Heart left ventricle (tissue), 16 donors: ENCODE results near the gene APLF. TPM values are rescaled to one million over a fixed set of nuclear protein-coding genes. Genes with fewer than 3 reads are reported as not detected.
"Not testable (repeated sequence)": the region's sequence is repeated elsewhere in the genome, so short reads cannot be mapped to it uniquely, and the experiment has no call there.

Source experiments
- ATAC-seq, 4 donors: fragments of 200-7000 bp; cut with Tn5 transposase; one replicate each; pipeline ENCODE4 v1.9.1; 2020 to 2022; ENCODE audit warnings: moderate library complexity in 4 of 4, mild to moderate bottlenecking in 3 of 4, moderate number of reproducible peaks in 1 of 4
- DNase-seq, 5 donors: peaks; one replicate each; pipeline ENCODE4 v3.0.0-alpha.2; 2020
- H3K27ac ChIP-seq, 12 donors: fragments of 200-600 bp; sonication (generic) in 4 of 12; one replicate each; pipeline versions ENCODE4 v1.5.0 to v1.8.0; 2016 to 2022; ENCODE audit warnings: mild to moderate bottlenecking in 2 of 12
- H3K27me3 ChIP-seq, 9 donors: fragments of 200-600 bp; sonication (generic) in 2 of 9; one replicate each; pipeline versions ENCODE4 v1.5.1 to v1.8.0; 2016 to 2022; ENCODE audit warnings: mild to moderate bottlenecking in 3 of 9
- H3K36me3 ChIP-seq, 9 donors: fragments of 200-600 bp; sonication (generic) in 2 of 9; one replicate each; pipeline versions ENCODE4 v1.5.0 to v1.8.0; 2018 to 2022; ENCODE audit warnings: mild to moderate bottlenecking in 2 of 9
- H3K4me1 ChIP-seq, 12 donors: fragments of 200-600 bp; sonication (generic) in 4 of 12; one replicate each; pipeline versions ENCODE4 v1.5.0 to v1.8.0; 2016 to 2022; ENCODE audit warnings: mild to moderate bottlenecking in 3 of 12
- H3K4me3 ChIP-seq, 12 donors: fragments of 200-600 bp; sonication (generic) in 4 of 12; one replicate each; pipeline versions ENCODE4 v1.5.0 to v1.8.0; 2017 to 2022; ENCODE audit warnings: mild to moderate bottlenecking in 9 of 12, moderate library complexity in 4 of 12
- H3K9me3 ChIP-seq, 12 donors: fragments of 200-600 bp; sonication (generic) in 4 of 12; one replicate each; pipeline versions ENCODE4 v1.5.0 to v1.8.0; 2016 to 2022; ENCODE audit warnings: mild to moderate bottlenecking in 1 of 12
- POLR2A ChIP-seq, 2 donors: fragments of 450-650 bp; IDR thresholded peaks; one replicate each; pipeline ENCODE4 v1.6.1; 2017; ENCODE audit warnings: antibody characterized with exemption in 2 of 2, mild to moderate bottlenecking in 2 of 2, moderate library complexity in 2 of 2
- WGBS, 4 donors: extraction: QIAGEN DNeasy Blood & Tissue Kit in 2 of 4; methylation state at CpG; one replicate each; pipeline versions ENCODE4 v1.1.5 to v1.1.7; 2013 to 2018; 5-methylcytosine and 5-hydroxymethylcytosine counted together
- intact Hi-C, 10 donors: fragments of 100-400 bp; cut with DNase I; formaldehyde crosslinking; loops; one replicate each; pipeline versions ENCODE4 v1.11.1 to v1.14.2; 2022
- polyA plus RNA-seq, 2 donors: library from polyadenylated mRNA; stranded (reverse); fragments of 200-250 nt; gene quantifications; one replicate each; pipeline ENCODE4 v1.2.3, GENCODE V29; 2013
- total RNA-seq, 9 donors: library from RNA; depleted of rRNA in 2 of 9; stranded (reverse); fragments of >200 nt in 2 of 9; fragmentation: NEBNext Ultra II Directional in 3 of 9; extraction: Animal tissue kit (Norgen Biotek cat#: 25700) in 3 of 9; gene quantifications; one replicate each; pipeline versions ENCODE4 v1.1.0 to v1.2.4, GENCODE V29; 2016 to 2023
- TF ChIP-seq, protein P1 (sequence below), 12 donors: fragments of 200-600 bp; sonication (generic) in 4 of 12; IDR thresholded peaks; one replicate each; pipeline versions ENCODE4 v1.5.0 to v1.8.0; 2018 to 2022; ENCODE audit warnings: antibody characterized with exemption in 12 of 12, mild to moderate bottlenecking in 5 of 12
- donor health status: ischemic (EF 13 %, LVEDD 7.1; RV severe dilation, severe dysfunction).
- donor health status: healthy with polysubstance abuse.
- donor health status: DM: no; HTN: yes; CAD: no.
- donor health status: DM: no; HTN: no; CAD: no.
- donor health status: ischemic (EF 25% LVEDD 6.9; RV normal size, moderate dysfunction).
- donor health status: ischemic (EF 25% LVEDD 5.7; RV mildly dilated, moderate dysfunction).
- donor health status: healthy.
- donor health status: DM: yes; HTN: yes; CAD: no.
- donor health status: ischemic (EF 35%, LVEDD 5.7; RV mildly dilated, moderate dysfunction).
- donor health status: nonischemic (EF 11% LVEDD 7.7; RV severe dilation, severe dysfunction).
- donor health status: DM: yes; HTN: yes; CAD: no.
- donor health status: PGD.
- donor health status: ischemic (EF 29% LVEDD 5.4; RV normal size, mild dysfunction).
- donor health status: nonischemic (EF 23%, LVEDD 6.1; RV moderate dilation, normal function).

Gene APLF
- total and polyA plus RNA-seq, 11 donors: 0.64 to 7.9 (median 4.3) TPM

DNA sequence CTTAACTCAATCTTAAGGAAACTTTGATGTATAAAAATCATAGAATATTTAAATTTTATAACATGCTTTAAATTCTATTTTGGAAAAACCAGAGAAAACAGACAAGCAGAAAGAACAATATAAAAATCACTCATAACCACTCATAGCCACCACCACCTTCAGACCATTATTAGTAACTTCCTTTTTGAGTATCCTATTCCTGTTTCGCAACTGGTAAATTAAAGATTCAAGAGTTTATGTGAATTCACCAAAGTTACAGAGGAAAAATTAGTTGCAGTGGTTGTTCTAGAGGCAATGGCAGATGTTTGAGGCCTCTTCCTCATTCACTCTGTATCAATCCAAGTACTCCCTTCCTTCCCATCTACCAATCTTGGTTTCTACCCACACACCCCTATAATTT is 126.7 kb downstream of the APLF start:
- Histone ChIP-seq H3K27ac (peak overlapping the region in 5 of 12 donors; percentile 26 to 65 (median 57)), H3K4me3 (no peak overlapping the region), H3K36me3 (no peaks in the 10 kb centered on the region), H3K4me1 (peaks cover 0 to 10% (median 0%) of the 10 kb centered on the region in 12 donors), H3K27me3 (no peaks in the 10 kb centered on the region), H3K9me3 (no peaks in the 10 kb centered on the region)
- WGBS, 4 donors: 71 to 84% (median 76%) methylated on average over 1 of the region's 1 CpG
- TF ChIP-seq, protein P1, sequence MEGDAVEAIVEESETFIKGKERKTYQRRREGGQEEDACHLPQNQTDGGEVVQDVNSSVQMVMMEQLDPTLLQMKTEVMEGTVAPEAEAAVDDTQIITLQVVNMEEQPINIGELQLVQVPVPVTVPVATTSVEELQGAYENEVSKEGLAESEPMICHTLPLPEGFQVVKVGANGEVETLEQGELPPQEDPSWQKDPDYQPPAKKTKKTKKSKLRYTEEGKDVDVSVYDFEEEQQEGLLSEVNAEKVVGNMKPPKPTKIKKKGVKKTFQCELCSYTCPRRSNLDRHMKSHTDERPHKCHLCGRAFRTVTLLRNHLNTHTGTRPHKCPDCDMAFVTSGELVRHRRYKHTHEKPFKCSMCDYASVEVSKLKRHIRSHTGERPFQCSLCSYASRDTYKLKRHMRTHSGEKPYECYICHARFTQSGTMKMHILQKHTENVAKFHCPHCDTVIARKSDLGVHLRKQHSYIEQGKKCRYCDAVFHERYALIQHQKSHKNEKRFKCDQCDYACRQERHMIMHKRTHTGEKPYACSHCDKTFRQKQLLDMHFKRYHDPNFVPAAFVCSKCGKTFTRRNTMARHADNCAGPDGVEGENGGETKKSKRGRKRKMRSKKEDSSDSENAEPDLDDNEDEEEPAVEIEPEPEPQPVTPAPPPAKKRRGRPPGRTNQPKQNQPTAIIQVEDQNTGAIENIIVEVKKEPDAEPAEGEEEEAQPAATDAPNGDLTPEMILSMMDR (IDR thresholded peaks at IDR 0.05): no peak
- no peak for TF ChIP-seq POLR2A (IDR thresholded peaks at IDR 0.05)
- DNase-seq: no peak
- ATAC-seq: no peak
- intact Hi-C loops: loop anchor here in 7 of 10 donors (10.0 kb wide), 3 partner anchors 99 to 129 kb away; partner anchors contain the start of genes APLF (in 1 of the 7) and FBXO48 (in 1 of the 7)

GRCh38 chr2:68594674-68595492 is 127.5 kb downstream of the APLF start:
- intact Hi-C loops: loop anchor here in 8 of 10 donors (5.0 to 10.0 kb wide), 4 partner anchors 100 to 130 kb away; partner anchors contain the start of genes APLF (in 1 of the 8) and FBXO48 (in 1 of the 8)
- TF ChIP-seq, protein P1 (IDR thresholded peaks at IDR 0.05): peak; percentile 66 to 84 (median 78)
- TF ChIP-seq POLR2A (IDR thresholded peaks at IDR 0.05): no peak
- peak overlapping the region in 7 of 12 donors; percentile 17 to 65 (median 48) for H3K27ac ChIP-seq
- no peaks in the 10 kb centered on the region for H3K27me3 ChIP-seq
- no peaks in the 10 kb centered on the region for H3K36me3 ChIP-seq
- H3K4me3 ChIP-seq: peak overlapping the region in 7 of 12 donors; percentile 3 to 36 (median 12)
- peaks cover 0 to 5% (median 0%) of the 10 kb centered on the region in 12 donors for H3K9me3 ChIP-seq
- DNase-seq (peak in 3 of 5 donors; percentile 26 to 47 (median 29)), ATAC-seq (peak in 2 of 4 donors; percentile 59 to 76)
- peaks cover 0 to 10% (median 0%) of the 10 kb centered on the region in 12 donors for H3K4me1 ChIP-seq
- 21 to 28% (median 24%) methylated on average over 5 of the region's 5 CpGs for WGBS, 4 donors

DNA sequence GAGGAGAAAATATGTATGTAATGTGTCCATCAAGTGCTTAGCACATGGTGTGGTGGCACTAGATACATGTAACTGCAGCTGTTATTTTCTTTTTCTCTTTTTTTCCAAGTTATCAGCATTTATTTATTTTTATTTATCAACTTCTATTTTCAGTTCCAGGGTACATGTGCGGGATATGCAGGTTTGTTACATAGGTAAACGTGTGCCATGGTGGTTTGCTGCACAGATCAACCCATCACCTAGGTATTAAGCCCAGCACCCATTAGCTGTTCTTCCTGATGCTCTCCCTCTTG is 128.1 kb downstream of the APLF start:
- DNase-seq, H3K4me3 ChIP-seq, H3K27ac ChIP-seq, ATAC-seq, H3K36me3 ChIP-seq, H3K27me3 ChIP-seq: not testable (repeated sequence)
- H3K9me3 ChIP-seq: peaks cover 0 to 11% (median 0%) of the 10 kb centered on the region in 12 donors
- WGBS, 4 donors: 68 to 84% (median 72%) methylated on average over 2 of the region's 2 CpGs
- intact Hi-C loops: loop anchor here in 8 of 10 donors (5.0 to 10.0 kb wide), 4 partner anchors 101 to 131 kb away; partner anchors contain the start of genes APLF (in 1 of the 8) and FBXO48 (in 1 of the 8)
- H3K4me1 ChIP-seq: peaks cover 0 to 10% (median 0%) of the 10 kb centered on the region in 12 donors
- TF ChIP-seq, protein P1 (IDR thresholded peaks at IDR 0.05): peak in 1 of 12 donors; percentile 36

DNA sequence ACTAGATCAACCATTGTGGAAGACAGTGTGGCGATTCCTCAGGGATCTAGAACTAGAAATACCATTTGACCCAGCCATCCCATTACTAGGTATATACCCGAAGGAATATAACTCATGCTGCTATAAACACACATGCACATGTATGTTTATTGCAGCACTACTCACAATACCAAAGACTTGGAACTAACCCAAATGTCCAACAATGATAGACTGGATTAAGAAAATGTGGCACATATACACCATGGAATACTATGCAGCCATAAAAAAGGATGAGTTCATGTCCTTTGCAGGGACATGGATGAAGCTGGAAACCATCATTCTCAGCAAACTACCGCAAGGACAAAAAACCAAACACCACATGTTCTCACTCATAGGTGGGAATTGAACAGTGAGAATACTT is 133.1 kb downstream of the APLF start:
- H3K9me3 ChIP-seq: peaks cover 0 to 51% (median 18%) of the 10 kb centered on the region in 12 donors
- H3K27me3 ChIP-seq, H3K4me1 ChIP-seq, DNase-seq, ATAC-seq, H3K4me3 ChIP-seq, intact Hi-C loops, H3K27ac ChIP-seq, H3K36me3 ChIP-seq: not testable (repeated sequence)
- 78 to 95% (median 91%) methylated on average over 2 to 3 of the region's 3 CpGs for WGBS, 4 donors
